ENCODE data around the gene FAM32A. TPM values are rescaled to one million over a fixed set of nuclear protein-coding genes. Genes with fewer than 3 reads are reported as not detected.

Gene FAM32A
- total and polyA plus RNA-seq, 2 donors (not counting 1 experiment from before 2014, with no cell fraction given): 106 to 141 TPM

DNA sequence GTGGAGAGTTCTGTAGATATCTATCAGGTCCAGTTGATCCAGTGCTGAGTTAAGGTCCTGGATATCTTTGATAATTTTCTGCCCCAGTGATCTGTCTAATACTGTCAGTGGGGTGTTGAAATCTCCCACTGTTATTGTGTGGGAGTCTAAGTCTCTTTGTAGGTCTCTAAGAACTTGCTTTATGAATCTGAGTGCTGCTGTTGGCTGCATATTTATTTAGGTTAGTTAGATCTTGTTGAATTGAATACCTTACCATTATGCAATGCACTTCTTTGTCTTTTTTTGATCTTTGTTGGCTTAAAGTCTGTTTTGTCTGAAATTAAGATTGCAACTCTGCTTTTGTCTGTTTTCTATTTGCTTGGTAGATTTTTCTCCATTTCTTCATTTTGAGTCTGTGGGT lies 27.9 kb downstream of the FAM32A start:
- H3K79me2 ChIP-seq (ENCODE audit: control insufficient read depth, insufficient read depth, low read length): peaks cover 65% of the 10 kb centered on the region
- no peak overlapping the region for H3K4me3 ChIP-seq (replicated peaks in 1 of 4; ENCODE audit: control extremely low read depth in 1 of 4, insufficient read depth in 1 of 4, low read depth in 3 of 4, low read length in 4 of 4)
- H4K20me1 ChIP-seq (ENCODE audit: control insufficient read depth, extremely low read depth, insufficient read depth, low read length): no peaks in the 10 kb centered on the region

GRCh38 chr19:16216744-16217670 lies 31.8 kb downstream of the FAM32A start:
- peaks cover 49% of the 10 kb centered on the region for H3K79me2 ChIP-seq (ENCODE audit: control insufficient read depth, insufficient read depth, low read length)
- no peak overlapping the region for H3K9ac ChIP-seq (ENCODE audit: insufficient read depth, low read length)
- H3K36me3 ChIP-seq (ENCODE audit: control insufficient read depth, insufficient read depth, low read length): peaks cover 14% of the 10 kb centered on the region

More for the DNA sequence above, 27.9 kb downstream of the FAM32A start:
- Histone ChIP-seq H3K27me3 (ENCODE audit: control insufficient read depth, insufficient read depth, low read length) (no peaks in the 10 kb centered on the region), H3K9ac (ENCODE audit: insufficient read depth, low read length) (no peak overlapping the region), H3K4me1 (ENCODE audit: control insufficient read depth, extremely low read depth, insufficient read depth, low read length) (no peaks in the 10 kb centered on the region), H3K27ac (ENCODE audit: insufficient read depth, low read length) (no peak overlapping the region), H3K36me3 (ENCODE audit: control insufficient read depth, insufficient read depth, low read length) (peaks cover 21% of the 10 kb centered on the region), H2AFZ (ENCODE audit: low read length) (no peak overlapping the region), H3K9me3 (ENCODE audit: control insufficient read depth, insufficient read depth, low read depth, low read length) (no peaks in the 10 kb centered on the region), H3K4me2 (ENCODE audit: extremely low read depth, insufficient read depth, low read length) (no peak overlapping the region)
- no peak for DNase-seq (ENCODE audit: low read depth in 2 of 2)
- TF ChIP-seq EZH2 (IDR thresholded peaks at IDR 0.05; ENCODE audit: low read length, missing control alignments) (no peak), CTCF (conservative IDR thresholded peaks at IDR 0.05 in 1 of 2, IDR thresholded peaks at IDR 0.05 in 1 of 2; ENCODE audit: low read depth in 1 of 2, low read length in 2 of 2) (no peak)

More at GRCh38 chr19:16216744-16217670, 31.8 kb downstream of the FAM32A start:
- Histone ChIP-seq H2AFZ (ENCODE audit: low read length) (no peak overlapping the region), H3K4me2 (ENCODE audit: extremely low read depth, insufficient read depth, low read length) (no peak overlapping the region), H4K20me1 (ENCODE audit: control insufficient read depth, extremely low read depth, insufficient read depth, low read length) (no peaks in the 10 kb centered on the region), H3K4me3 (replicated peaks in 1 of 4; ENCODE audit: control extremely low read depth in 1 of 4, insufficient read depth in 1 of 4, low read depth in 3 of 4, low read length in 4 of 4) (no peak overlapping the region), H3K9me3 (ENCODE audit: control insufficient read depth, insufficient read depth, low read depth, low read length) (no peaks in the 10 kb centered on the region), H3K27ac (ENCODE audit: insufficient read depth, low read length) (no peak overlapping the region), H3K4me1 (ENCODE audit: control insufficient read depth, extremely low read depth, insufficient read depth, low read length) (no peaks in the 10 kb centered on the region), H3K27me3 (ENCODE audit: control insufficient read depth, insufficient read depth, low read length) (no peaks in the 10 kb centered on the region)
- TF ChIP-seq CTCF (conservative IDR thresholded peaks at IDR 0.05 in 1 of 2, IDR thresholded peaks at IDR 0.05 in 1 of 2; ENCODE audit: low read depth in 1 of 2, low read length in 2 of 2): no peak
- TF ChIP-seq EZH2 (IDR thresholded peaks at IDR 0.05; ENCODE audit: low read length, missing control alignments): no peak
- DNase-seq (ENCODE audit: low read depth in 2 of 2): no peak
